NOMO-1 treated with DMSO at 0.1 percent for 48 hours (cell line): ENCODE data around the gene FAM110D.

ENCODE experiments used
- DNase-seq: peaks from one replicate; lab custom pipeline; 2025; ENCODE audit not compliant: unreplicated experiment; lab: John Stamatoyannopoulos, UW

FAM110D gene

DNA sequence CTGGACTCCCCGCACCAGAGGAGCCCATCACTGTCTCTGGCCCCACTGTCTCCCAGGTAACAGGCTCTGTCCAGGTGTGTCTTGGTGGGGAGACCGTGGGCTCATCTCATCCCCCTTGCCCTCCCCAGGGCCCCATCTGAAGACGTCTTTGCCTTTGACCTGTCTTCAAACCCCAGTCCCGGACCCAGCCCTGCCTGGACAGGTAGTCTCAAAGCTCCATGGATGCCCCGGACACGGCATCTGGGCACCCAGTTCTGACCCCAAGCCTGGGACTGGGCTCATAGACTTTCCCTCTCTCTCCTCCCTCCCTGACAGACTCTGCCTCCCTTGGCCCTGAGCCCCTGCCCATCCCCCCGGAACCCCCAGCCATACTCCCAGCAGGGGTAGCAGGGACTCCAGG lies 25.2 kb downstream of the FAM110D start:
- no peak for DNase-seq

- DNase-seq = no peak
Measured at GRCh38 chr1:26184883-26185282, 26.0 kb downstream of the FAM110D start.

DNA sequence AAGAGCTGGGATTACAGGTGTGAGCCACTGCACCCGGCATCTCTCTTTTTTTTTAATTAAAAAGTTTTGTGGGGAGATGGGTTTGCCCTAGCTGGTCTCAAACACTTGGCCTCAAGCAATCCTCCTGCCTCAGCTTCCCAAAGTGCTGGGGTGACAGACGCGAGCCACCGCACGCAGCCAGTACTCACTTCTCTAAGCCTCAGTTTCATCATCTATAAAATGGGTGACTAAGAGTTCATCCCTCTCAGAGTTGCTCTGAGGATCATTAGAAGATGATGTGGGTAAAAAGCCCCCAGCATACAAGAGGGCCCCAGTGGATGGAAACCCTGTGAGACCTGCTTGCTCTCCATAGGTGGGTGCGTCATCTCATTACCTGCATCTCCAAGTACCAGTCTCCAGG lies 29.0 kb downstream of the FAM110D start:
- DNase-seq = no peak

GRCh38 chr1:26188477-26188876 lies 29.6 kb downstream of the FAM110D start:
- DNase-seq = no peak

GRCh38 chr1:26189331-26189730 lies 30.5 kb downstream of the FAM110D start:
- DNase-seq = no peak

- DNase-seq = no peak
Measured at GRCh38 chr1:26189751-26190275, 30.9 kb downstream of the FAM110D start.

DNA sequence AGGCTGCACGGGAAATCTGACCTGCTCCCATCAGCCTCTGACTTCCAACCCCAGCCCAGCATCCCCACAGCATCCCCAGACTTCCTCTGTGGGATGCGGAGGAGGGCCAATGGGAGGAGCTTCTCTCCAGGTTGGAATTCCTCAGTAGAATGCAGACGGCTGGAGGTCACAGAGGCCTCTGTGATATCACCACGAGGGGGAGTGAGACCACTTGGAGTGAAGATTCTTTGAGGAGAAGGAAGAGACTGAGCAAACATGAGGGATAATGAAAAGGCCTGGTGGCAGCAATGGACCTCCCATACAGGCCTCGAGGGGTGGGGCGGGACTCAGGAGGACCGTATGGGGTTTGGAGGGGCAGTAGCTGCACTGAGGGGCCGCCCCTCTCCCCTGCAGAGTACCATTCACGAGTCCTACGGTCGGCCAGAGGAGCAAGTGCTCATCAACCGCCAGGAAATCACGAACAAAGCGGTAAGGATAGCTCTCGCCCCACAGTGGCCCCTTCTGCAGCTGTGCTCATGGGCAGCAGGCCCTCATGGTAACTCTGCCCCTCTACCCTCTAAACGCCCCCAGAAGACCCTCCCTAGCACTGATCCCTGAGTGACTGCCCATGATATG lies 31.6 kb downstream of the FAM110D start, which contains the start of gene CATSPER4:
Gene CATSPER4 (plus strand): TSS at position 230 of the 615 bp plus-strand sequence. CDS start 26 bp downstream, at position 256.
- no peak for DNase-seq

GRCh38 chr1:26191739-26192138 lies 32.9 kb downstream of the FAM110D start:
- DNase-seq = no peak

DNA sequence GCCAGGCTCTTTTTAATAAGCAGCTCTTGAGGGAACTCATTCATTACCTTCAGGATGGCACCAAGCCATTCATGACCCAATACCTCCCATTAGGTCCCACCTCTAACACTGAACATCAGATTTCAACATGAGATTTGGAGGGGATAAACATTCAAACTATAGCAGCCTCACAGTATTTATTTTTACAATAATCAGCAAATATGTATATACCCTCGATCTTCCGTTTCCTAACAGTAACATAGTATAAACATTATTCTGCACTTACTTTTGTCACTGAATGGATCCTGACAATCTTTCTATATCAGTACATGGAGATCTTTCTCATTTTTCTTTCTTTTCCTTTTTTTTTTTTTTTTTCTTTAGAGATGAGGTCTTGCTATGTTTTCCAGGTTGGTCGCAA lies 36.9 kb downstream of the FAM110D start:
- DNase-seq = no peak

DNA sequence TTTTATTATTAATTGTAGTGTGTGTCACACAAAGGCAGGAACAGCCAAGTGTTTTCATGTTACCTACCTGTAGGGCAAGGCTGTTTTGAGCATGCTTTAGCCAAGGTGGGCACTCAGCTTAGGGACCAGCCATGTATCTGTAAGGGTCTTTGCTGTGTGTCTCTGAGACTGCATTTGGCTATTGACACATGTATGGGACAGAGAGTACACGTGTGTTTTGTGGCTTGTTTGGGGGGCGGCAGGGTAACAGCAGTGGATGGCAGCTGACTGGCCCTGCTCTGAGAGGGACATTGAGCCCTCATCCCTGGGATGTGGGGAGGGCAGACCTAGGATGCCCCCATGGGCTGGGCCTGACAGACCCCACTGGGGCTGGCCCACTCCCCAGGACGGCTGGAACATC lies 38.4 kb downstream of the FAM110D start:
- DNase-seq = no peak

GRCh38 chr1:26197813-26198212 lies 38.9 kb downstream of the FAM110D start:
- DNase-seq = no peak

DNA sequence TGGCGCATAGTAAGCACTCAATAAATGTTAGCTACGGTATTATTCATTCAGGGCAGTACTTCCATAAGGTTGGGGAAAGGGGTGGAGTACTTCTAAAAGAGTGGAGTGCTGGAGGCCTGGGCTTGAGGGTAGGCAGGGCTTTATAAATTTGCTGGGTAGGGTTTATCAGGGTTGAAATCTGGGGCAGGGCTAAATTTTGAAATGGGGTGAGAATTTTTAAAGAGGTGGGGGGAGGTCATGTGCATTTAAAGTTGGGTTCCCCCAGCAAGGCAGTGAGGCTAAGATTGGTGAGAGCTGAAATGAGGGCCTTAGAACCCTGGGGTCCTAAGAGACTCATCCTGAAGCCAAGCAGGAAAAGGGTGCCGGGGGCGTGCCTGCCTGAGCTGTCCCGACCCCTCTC lies 41.5 kb downstream of the FAM110D start:
- no peak for DNase-seq

GRCh38 chr1:26203642-26204318 lies 44.9 kb downstream of the FAM110D start:
- no peak for DNase-seq

DNA sequence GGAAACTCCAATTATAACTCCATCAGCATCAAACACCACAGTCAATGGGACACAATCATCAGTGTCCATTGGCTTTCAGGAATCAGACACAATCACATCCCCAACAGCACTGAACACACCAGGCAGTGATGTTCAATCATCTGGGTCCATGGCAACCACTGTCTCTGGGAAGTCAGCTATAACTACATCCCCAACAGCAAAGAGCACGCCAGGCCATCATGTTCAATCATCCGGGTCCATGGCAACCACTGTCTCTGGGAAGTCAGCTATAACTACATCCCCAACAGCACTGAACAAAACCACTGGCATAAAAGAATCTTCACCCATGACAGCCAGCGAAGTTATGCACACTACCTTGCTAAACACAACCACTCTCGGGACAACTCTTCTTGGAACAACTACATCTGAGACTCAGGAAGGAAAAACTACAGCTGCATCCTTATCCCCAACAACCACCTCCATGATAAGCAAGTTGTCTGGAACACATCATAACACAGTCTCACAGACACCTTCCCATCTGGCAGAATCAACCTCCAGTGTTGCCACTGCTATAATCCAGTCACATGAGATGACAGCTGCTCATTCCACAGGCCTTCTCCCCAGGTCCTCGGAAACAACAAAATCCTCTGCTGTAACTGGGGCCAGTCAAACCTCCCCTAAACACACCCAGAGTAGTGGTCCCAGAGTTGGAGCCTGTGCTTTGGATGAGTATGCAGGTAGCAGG lies 51.4 kb downstream of the FAM110D start:
- DNase-seq = no peak

- DNase-seq = no peak
Measured at GRCh38 chr1:26212726-26213125, 53.8 kb downstream of the FAM110D start.

DNA sequence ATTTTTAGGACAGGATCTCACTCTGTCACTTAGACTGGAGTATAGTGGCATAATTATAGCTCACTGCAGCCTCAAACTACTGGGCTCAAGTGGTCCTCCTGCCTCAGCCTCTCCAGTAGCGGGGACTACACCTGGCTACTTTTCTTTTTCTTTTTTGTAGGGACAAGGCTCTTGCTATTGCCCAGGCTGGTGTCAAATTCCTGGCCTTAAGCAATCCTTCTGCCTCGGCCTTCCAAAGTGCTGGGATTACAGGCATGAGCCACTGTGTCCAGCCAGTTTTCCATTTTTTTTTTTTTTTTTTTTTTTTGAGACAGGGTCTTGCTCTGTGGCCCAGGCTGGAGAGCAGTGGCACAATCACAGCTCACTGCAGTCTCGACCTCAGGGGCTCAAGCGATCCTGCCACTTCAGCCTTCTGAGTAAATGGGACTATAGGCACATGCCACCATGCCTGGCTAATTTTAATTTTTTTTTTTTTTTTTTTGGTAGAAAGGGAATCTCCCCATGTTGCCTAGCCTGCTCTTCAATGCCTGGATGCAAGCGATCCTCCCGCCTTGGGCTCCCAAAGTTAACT lies 54.5 kb downstream of the FAM110D start:
- DNase-seq = no peak
